COR-L47 (cell line): ENCODE results near the gene FMOD.
"Not testable (repeated sequence)": the region's sequence is repeated elsewhere in the genome, so short reads cannot be mapped to it uniquely, and the experiment has no call there.

Source experiments
- DNase-seq: peaks from one replicate; lab custom pipeline; 2025; lab: John Stamatoyannopoulos, UW

FMOD gene

DNA sequence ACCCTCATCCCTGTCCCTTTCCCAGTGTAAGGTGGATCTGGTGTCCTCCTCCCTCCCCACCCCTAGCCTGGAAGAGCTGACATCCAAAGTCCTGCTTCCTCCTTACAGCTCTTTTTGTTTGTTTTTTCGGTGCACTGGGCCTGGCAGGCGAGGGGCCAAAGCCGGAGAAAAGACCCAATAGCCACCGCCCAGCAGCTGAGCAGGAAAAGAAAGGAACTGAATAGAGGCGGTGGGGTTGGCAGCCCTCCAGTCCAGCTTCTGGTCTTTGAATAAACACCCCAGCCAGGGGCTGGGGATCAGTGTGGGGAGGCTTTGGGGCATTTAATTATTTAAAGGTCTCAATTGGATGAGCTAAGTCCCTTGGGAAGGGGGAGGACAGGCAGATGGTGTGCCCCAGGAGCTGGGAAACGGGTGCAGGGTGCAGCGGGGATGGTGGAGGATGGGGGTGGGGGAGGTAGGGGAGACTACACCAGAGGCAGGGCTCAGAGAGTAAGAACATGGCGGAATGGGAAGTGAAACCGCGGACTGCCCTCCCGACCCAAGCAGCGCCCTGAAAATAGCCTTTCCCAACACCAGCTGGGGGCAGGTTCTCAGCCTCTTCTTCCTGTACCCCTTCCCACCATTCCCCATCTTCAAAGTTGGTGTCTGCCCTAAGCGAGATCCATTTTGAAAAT lies 25.4 kb downstream of the FMOD start:
- DNase-seq = peak; percentile 97

DNA sequence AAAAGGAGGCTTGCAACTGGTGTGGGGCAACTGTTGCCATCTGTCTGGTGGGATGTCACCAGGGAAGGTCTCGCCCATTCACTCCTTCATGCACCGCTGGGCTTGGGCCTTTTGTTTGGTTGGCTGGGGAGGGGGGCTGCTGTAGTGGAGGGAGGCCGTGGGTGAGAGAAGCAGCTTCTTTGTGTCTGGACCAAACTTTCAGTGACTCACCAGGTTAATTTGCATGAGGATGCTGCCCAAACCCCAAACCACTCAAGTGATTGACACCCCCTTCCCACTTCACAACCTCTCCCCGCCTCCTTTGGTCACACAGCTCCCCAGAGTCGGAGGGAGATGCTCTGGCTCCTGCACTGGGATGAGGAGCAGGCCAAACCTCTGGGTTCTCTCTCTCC lies 25.9 kb downstream of the FMOD start:
- DNase-seq = peak; percentile 69

DNA sequence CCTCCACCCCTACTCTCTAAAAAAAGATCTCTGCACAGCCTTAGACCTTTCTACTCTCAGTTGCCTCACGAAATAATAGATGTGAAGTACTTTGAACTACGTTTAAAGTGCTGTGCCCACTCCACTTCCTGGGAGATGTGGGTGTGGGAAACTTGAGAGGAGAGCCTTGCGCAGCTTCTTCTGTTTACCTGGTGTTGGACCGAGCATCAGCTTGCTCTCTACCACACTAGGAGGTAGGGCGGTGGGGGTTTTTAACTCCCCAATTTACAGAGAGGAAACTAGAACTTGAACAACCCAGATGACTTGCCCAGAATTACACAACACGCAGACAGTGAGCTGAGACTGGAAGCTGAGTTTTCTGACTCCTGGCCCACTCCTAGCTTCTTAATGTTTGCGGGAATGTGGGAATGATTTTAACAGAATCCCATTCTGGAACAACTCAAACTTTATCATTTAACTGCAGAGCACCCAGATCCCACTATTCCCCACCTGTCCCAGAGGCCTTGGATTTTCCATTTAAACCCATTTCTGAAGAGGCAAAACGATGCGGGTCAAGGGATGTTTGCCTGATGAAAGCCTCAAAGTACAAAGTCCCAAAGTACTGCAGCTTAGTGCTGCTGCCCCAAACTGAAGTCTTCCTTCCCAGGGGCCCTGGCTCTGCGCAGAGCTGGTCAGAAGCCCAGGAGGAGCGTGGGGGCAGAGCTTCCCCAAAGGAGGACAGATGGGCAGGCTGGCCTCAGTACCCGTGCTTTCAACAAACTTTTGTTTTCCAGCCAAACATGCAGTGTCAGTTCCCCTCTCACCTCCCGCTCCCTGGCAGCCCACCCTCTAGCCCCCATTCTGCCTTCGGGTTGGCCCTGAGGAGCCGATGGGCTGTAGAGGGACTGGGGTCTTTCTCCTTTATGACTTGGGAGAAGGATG lies 26.6 kb downstream of the FMOD start:
- no peak for DNase-seq

DNA sequence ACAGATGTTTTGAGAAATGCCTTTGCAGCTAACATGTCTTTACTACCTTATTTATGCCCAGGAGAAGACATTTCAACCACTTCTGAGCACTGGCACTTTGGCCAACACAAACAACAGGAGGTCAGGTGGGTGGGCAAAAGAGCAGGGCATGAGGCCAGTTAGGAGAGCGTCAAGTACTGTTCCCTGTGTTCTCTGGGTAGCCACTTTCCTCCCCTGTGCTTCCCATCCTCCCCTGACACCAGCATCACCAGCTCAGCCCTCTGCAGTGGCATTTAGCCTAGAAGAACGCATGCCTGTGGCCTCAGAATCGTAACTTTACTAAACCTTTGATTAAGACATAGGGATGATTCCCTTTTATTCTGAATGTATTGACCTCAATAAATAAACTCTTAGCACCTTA lies 27.3 kb downstream of the FMOD start:
- no peak for DNase-seq

DNA sequence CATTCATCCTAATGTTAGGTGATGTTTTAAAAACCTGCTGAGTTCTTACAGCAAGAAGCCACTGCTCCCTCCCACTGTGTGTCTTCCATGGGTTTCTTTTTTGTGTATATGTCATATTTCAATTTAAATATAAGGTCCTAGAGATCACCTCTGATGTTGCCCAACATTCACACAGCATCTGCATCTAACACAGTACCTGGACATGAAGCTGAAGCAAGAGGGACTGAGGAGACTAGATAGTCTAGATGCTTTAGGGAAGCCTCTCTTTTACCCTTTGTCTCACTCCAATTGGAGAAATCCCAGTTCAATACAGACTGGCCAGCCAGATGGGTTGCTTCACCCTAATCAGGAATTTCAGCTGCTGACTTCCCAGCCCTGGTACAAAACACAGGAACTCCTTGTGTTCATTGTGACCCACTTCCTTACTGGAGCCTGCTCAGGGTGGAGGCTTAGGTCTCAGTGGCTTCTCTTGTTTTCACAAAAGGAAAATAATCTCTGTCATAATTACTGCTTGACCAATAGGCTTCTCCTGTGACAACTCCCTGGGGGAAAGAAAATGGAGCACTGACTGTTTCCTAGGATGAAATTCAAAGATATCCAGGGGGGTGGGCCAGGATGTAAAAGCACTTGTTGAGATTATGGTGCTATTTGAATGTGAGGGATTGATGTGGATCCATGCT lies 28.3 kb downstream of the FMOD start:
- DNase-seq = peak; percentile 30

DNA sequence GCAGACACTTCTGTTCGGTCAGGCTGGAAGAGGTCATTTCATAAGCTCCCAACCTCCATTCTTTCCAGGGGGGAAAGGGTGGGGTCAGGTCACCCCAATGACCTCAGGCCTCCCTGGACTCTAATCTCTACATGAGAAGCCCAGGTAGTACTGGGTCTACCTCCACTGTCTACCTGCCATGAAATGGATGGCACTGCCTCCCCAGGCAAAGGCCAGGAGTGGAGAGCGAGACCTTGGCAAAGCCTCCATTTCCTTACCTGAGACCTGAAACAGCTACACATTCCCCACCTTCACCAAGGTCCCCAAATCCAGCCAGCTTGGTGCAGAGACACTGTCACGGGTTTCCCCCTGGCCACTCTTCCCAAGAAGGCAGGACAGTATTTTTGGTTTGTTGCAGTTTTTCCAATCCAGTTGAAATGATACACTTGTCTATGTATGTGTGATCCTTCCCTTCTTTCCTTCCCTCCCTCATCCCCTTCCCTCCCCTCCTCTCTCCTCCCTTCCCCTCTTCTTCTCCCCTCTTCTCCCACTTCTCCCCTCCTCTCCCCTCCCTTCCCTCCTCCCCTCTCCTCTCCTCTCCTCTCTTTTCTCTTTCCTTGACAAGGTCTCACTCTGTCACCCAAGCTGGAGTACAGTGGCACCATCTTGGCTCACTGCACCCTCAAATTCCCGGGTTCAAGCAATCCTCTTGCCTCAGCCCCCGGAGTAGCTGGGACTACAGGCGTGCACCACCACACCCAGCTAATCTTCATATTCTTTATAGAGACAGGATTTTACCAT lies 29.5 kb downstream of the FMOD start:
- no peak for DNase-seq

DNA sequence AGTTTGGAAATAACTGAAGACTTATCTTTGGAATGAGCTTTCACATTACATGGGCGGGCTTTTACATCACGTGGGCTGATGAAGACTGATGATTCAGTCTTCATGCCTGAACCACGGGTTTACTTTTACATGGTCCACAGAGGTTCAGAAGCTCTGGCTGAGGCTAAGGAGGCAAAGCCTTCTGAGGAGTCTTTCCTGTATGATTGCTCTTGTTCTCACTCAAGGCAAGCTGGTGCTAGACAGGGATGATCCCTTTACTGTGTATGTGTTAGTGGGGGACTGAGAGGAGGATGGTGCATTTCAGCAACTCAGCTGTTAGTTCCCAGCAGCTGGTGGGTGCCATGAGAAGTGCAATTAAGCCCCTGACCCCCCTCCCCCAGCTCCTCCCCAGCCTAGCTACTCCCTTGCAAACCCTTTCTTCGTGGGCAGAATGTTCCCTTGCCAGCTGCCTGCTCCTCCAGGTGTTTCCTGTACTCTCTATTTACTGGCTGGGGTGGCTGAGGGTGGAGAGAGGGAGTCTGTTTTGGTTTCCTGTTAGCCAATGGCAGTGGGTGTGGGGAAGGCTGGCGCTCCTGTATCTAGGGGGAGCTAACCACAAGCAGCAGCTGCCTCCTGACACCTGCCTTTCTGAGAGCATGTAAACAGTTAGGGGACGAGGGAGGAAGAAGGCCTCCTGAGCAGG lies 30.2 kb downstream of the FMOD start:
- DNase-seq = peak; percentile 96

DNA sequence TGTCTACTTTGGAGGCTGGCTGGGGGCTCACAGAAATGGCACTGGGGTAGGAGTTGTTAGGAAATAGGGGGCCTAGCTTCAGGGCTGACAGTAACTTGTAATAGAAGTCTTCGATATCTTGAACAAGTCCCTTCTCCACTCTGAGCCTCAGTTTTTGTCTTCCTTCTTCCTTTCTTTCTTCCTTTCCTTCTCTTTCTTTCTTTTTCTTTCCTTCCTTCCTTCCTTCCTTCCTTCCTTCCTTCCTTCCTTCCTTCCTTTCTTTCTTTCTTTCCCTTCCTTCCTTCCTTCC lies 32.7 kb downstream of the FMOD start:
- no peak for DNase-seq

DNA sequence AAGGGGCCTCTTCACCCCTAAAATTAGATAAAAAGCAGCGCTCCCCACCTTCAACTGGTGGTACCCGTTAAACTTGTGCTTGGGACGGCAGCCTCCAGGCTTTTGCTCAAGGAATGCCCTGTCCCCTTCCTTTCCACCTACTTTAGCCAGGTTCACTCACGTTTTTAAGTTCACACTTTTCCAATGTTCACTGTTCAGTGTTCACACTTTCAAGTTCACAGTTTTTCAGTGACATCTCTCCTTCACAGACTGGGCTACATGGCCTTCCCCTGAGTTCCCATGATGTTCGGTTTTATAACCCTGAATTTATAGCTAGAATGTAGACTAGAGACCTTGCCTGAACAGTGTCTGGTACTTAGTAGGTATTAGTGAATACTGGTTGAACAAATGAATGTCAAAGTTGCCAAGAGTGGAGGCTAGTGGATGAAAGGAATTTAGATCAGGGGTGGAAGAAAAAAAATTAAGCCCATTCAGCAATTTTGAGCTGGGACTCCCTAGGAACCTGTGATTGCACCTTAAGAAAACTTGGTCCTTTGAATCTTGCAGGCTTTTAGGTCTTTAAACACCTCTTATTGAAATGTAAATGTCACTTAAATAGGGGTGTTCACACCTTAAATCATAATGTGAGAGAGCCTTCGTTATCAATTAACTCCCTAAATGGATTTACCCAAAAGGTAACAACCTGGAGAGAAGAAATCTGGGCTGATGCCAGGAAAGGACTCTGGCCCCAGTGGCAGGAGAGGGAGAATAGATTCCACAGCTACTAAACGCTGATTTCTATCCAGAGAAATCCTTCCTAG lies 33.3 kb downstream of the FMOD start:
- DNase-seq = no peak

DNA sequence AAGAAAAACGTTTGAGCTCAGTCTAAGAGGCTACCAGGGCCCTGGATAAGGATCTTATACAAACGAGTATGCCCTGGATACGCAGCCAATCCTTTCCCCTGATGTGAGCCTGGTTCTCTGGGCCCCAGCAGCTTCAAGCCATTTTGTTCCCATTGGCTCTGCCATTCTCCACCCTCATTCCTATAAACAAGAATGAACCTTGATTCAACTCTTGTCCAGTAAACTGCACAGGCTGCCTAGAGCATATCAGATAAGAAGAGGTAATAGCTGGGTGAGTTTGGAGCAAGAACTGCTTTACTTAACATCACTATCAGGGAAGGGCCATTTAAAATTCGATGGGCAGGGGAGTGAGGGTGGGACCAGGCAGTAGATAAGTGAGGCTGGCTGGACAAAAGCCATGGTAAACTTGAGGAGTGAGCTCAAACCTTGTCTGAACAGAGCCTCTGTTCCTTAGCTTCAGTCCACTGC lies 34.3 kb downstream of the FMOD start:
- no peak for DNase-seq

DNA sequence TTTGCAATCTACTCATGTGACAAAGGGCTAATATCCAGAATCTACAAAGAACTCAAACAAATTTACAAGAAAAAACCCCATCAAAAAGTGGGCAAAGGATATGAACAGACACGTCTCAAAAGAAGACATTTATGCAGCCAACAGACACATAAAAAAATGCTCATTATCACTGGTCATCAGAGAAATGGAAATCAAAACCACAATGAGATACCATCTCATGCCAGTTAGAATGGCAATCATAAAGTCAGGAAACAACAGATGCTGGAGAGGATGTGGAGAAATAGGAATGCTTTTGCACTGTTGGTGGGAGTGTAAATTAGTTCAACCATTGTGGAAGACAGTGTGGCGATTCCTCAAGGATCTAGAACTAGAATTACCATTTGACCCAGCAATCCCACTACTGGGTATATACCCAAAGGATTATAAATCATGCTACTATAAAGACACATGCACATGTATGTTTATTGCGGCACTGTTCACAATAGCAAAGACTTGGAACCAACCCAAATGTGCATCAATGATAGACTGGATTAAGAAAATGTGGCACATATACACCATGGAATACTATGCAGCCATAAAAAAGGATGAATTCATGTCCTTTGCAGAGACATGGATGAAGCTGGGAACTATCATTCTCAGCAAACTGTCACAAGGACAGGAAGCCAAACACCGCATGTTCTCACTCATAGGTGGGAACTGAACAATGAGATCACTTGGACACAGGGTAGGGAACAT lies 36.7 kb downstream of the FMOD start:
- DNase-seq = not testable (repeated sequence)

DNA sequence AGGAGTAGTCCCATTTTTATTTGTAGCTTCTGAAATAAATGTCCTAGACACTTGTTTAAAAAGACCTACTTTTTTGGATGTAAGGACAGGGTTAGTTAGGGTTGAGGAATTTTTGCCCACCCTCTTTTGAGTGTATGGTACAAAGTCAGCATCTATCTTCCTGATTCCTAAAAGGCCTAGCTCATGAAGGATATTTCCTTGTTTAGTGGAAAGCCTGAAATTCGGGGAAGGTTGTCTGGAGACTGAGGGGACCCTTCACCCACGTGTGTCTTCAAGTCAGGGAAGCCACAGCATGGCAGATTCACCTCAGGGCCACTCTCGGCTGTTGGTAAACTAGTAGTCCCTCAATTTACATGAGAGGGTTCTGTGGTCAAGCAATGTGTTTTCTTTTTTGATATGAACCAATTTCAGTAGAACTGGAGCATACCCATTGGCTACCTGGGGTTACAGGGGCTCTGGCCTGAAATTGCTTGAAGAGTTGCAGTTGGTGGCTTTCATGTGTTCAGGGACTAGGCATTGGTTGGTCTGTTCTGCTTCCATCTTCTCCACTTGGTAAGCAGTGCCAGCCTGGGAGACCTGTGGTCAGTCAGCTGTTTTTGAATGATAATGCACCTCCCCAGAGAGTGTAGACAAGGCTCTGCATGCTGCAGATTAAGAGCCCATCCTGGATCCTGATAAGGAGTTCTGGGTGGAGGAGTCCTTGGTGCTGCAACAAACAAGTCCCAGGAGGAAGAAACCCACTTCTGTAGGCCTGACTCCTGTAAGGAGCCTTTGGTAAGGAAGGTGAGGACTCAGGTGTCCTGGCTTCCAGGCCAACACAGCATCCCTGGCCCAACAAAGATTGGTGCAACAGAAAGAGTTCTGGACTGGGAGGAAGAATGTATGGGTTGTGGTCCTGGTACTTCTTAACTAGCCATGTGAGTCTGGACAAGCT lies 39.3 kb downstream of the FMOD start:
- no peak for DNase-seq

DNA sequence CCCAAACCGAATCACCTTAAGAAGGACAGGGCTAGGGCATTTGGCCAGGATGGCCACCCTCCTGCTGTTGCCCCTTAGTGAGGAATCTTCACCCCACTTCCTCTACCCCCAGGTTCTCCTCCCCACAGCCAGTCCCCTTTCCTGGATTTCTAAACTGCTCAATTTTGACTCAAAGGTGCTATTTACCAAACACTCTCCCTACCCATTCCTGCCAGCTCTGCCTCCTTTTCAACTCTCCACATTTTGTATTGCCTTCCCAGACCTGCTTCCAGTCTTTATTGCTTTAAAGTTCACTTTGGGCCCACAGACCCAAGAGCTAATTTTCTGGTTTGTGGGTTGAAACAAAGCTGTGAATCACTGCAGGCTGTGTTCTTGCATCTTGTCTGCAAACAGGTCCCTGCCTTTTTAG lies 42.0 kb downstream of the FMOD start:
- DNase-seq = no peak

DNA sequence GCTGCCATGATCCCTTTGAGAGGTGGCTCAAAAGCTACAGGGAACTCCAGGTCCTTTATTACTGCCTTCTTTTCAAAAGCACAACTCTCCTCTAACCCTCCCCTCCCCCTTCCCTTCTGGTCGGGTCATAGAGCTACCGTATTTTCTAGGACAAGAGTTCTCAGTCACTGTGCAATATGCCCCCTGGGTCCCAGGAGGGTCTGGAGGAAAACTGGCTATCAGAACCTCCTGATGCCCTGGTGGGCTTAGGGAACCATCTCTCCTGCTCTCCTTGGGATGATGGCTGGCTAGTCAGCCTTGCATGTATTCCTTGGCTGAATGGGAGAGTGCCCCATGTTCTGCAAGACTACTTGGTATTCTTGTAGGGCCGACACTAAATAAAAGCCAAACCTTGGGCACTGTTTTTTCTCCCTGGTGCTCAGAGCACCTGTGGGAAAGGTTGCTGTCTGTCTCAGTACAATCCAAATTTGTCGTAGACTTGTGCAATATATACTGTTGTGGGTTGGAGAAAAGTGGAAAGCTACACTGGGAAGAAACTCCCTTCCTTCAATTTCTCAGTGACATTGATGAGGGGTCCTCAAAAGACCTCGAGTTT lies 42.5 kb downstream of the FMOD start:
- DNase-seq = no peak

DNA sequence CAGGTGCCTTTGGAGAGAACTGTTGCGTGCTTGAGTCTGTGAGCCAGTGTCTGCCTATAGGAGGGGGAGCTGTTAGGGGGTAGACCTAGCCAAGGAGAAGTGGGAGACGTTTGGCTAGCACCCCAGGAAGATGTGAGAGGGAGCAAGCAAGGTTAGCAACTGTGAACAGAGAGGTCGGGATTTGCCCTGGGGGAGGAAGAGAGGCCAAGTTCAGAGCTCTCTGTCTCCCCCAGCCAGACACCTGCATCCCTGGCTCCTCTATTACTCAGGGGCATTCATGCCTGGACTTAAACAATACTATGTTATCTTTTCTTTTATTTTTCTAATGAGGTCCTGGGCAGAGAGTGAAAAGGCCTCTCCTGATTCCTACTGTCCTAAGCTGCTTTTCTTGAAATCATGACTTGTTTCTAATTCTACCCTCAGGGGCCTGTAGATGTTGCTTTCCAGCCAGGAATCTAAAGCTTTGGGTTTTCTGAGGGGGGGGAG lies 43.2 kb downstream of the FMOD start:
- DNase-seq = no peak

DNA sequence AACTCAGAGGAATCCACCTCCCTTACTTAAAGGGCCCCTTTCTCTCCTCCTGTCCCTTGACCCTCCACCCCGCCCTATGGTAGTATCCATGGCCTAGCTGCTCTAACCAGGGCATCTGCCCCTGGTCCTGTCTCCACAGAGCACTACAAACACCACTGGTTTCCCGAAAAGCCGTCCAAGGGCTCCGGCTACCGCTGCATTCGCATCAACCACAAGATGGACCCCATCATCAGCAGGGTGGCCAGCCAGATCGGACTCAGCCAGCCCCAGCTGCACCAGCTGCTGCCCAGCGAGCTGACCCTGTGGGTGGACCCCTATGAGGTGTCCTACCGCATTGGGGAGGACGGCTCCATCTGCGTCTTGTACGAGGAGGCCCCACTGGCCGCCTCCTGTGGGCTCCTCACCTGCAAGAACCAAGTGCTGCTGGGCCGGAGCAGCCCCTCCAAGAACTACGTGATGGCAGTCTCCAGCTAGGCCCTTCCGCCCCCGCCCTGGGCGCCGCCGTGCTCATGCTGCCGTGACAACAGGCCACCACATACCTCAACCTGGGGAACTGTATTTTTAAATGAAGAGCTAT lies 43.9 kb downstream of the FMOD start:
- no peak for DNase-seq

DNA sequence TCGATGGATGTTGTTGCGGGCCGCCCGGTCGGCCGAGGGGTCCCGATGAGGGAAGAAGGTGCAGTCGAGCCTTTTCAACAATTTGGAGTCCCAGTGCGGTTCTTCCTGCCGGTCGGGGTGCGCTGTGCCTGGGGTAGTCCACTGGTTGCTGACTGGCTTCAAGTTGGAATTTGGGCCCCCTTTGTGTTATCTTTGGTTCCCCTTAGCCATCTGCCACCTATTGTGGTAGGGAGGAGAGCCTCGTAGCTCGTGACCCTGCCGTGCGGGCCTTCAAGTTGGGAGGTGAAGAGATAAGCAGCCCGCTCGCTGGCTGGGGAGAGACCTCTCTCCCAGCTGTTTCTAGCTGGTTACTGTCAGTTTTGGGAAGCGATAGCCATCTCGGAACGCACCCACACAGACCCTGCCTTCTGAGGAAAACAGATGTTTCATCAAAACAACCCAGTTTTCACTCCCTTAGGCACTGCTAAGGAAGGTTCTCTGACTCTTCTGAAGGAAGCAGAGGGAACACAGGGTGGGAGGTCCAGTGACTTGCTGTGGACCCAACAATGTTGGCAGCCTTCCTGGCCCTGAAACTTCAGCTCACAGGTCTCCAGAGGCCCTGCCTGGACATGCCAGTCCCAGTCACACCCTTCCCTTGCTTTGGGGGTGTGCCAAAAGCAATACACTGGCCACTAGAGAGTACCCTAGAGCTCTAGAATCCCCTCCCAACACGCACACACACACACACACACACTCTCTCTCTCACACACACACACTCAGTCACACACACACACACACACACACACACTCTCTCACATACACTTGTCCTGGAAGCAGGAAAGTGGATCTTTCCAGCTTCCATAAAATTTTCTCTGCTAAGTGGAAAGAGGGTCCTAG lies 44.6 kb downstream of the FMOD start:
- peak; percentile 76 for DNase-seq
